ENCODE data around the gene PACS1.

DNA sequence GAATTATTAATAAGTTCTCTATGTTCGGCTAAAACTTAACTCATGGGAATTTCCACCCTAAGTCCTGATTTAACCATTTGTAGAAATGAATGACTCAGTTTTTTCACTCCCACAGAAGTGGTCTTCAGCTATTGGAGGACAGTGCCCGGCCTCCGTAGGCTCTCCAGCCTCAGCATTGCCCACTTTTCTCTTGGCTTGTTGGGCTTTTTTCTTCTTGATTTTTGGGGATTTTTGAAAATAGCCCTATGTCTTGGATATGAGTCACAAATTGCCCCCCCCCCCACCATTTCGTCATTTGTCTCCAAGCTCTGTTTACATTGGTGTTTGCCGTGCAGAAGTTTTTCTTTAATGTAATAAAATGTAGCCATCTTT lies 66.7 kb downstream of the PACS1 start:
- TF ChIP-seq, protein P1, sequence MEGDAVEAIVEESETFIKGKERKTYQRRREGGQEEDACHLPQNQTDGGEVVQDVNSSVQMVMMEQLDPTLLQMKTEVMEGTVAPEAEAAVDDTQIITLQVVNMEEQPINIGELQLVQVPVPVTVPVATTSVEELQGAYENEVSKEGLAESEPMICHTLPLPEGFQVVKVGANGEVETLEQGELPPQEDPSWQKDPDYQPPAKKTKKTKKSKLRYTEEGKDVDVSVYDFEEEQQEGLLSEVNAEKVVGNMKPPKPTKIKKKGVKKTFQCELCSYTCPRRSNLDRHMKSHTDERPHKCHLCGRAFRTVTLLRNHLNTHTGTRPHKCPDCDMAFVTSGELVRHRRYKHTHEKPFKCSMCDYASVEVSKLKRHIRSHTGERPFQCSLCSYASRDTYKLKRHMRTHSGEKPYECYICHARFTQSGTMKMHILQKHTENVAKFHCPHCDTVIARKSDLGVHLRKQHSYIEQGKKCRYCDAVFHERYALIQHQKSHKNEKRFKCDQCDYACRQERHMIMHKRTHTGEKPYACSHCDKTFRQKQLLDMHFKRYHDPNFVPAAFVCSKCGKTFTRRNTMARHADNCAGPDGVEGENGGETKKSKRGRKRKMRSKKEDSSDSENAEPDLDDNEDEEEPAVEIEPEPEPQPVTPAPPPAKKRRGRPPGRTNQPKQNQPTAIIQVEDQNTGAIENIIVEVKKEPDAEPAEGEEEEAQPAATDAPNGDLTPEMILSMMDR (IDR thresholded peaks at IDR 0.05; ENCODE audit: low read length), result no peak
- no peak for TF ChIP-seq EZH2 (IDR thresholded peaks at IDR 0.05; ENCODE audit: borderline replicate concordance, low read length)

Measured in OCI-LY1 (cell line).